K562 (cell line): ENCODE measurements around the gene TM7SF2. TPM values are rescaled to one million over a fixed set of nuclear protein-coding genes. Genes with fewer than 3 reads are reported as not detected.

Source experiments
- ATAC-seq: fragments of 200-7000 bp; cut with Tn5 transposase; 3 replicates; pipeline ENCODE4 v1.9.1; 2020; ENCODE audit warnings: moderate library complexity
- BruUV-seq: library from RNA; stranded (reverse); fragments of 400-500 nt; replicated peaks from 2 replicates; lab custom pipeline; 2021; lab: Mats Ljungman, UMichigan
- CTCF ChIA-PET: fragments of 300-600 bp; formaldehyde crosslinking; extraction: SDS; loops from one replicate; lab custom pipeline; 2021; ENCODE audit warnings: low intra/inter-chr PET ratio; lab: Yijun Ruan, JAX
- POLR2A ChIA-PET: fragments of 300-600, 350-650 bp; sonication (Branson Sonifier 250); formaldehyde crosslinking; extraction: SDS; loops from one replicate; lab custom pipeline; 2021; ENCODE audit warnings: antibody characterized with exemption, inconsistent platforms; lab: Yijun Ruan, JAX
- DNase-seq, 4 experiments: peaks; one replicate each; pipeline versions ENCODE4 v3.0.0 to v3.0.0-alpha.2; 2011 to 2018; ENCODE audit warnings: low spot score in 3 of 4, mixed read lengths in 3 of 4; ENCODE audit errors: extremely low read depth in 1 of 4
- FAIRE-seq: peaks from 2 replicates; lab custom pipeline; 2011; peaks lifted over from hg19 to GRCh38; lab: Jason Lieb, UNC
- H2AFZ ChIP-seq: 2 replicates; pipeline ENCODE4 v1.6.0; 2011; ENCODE audit warnings: low read depth, low read length, control low read depth, inconsistent platforms
- H3K27ac ChIP-seq: fragments of 200-600 bp; 3 replicates; pipeline ENCODE4 v1.8.0; 2011; ENCODE audit warnings: low read depth, mild to moderate bottlenecking, control low read depth, inconsistent platforms, low read length, moderate library complexity, mixed read lengths; ENCODE audit errors: extremely low read depth
- H3K27me3 ChIP-seq, 2 experiments: fragments of 300-600 bp in 1 of 2; 2 replicates in 1 of 2; 3 replicates in 1 of 2; pipeline versions ENCODE4 v1.6.0 to v1.8.0; 2011; ENCODE audit warnings: inconsistent platforms in 2 of 2, low read length in 2 of 2, mild to moderate bottlenecking in 1 of 2, mixed read lengths in 1 of 2, moderate library complexity in 1 of 2; ENCODE audit not compliant: control insufficient read depth in 2 of 2, insufficient read depth in 2 of 2
- H3K36me3 ChIP-seq: fragments of 300-600 bp; 3 replicates; pipeline ENCODE4 v1.8.0; 2011; ENCODE audit warnings: mild to moderate bottlenecking, low read length, inconsistent platforms; ENCODE audit not compliant: control insufficient read depth, insufficient read depth
- H3K4me1 ChIP-seq, 2 experiments: fragments of 200-600 bp in 1 of 2; replicated peaks in 1 of 2; 2 replicates in 1 of 2; 3 replicates in 1 of 2; pipeline versions ENCODE4 v1.5.1 to v1.8.0; 2011; ENCODE audit warnings: inconsistent platforms in 2 of 2, low read length in 2 of 2, mild to moderate bottlenecking in 1 of 2, mixed read lengths in 1 of 2, moderate library complexity in 1 of 2; ENCODE audit not compliant: control insufficient read depth in 2 of 2, insufficient read depth in 2 of 2
- H3K4me2 ChIP-seq: 2 replicates; pipeline ENCODE4 v1.6.1; 2011; ENCODE audit warnings: low read length, control low read depth, inconsistent platforms, mixed read lengths; ENCODE audit not compliant: insufficient read depth
- H3K4me3 ChIP-seq: fragments of 200-600 bp; sonication (generic), shearing (Covaris generic); 2 replicates; pipeline ENCODE4 v1.5.1; 2016; ENCODE audit warnings: control low read depth, inconsistent platforms
- H3K79me2 ChIP-seq: fragments of 200-600 bp; 3 replicates; pipeline ENCODE4 v1.8.0; 2011; ENCODE audit warnings: low read length, inconsistent platforms; ENCODE audit not compliant: control insufficient read depth, insufficient read depth
- H3K9ac ChIP-seq, 2 experiments: 2 replicates each; pipeline versions ENCODE4 v1.6.0 to v1.6.1; 2011; ENCODE audit warnings: low read depth in 2 of 2, low read length in 2 of 2, control low read depth in 1 of 2, inconsistent platforms in 1 of 2, mild to moderate bottlenecking in 1 of 2, mixed read lengths in 1 of 2; ENCODE audit not compliant: insufficient read depth in 1 of 2
- H3K9me1 ChIP-seq: one replicate; pipeline ENCODE4 v1.6.0; 2011; ENCODE audit warnings: inconsistent platforms, mild to moderate bottlenecking, low read length, moderate library complexity; ENCODE audit not compliant: control insufficient read depth, insufficient read depth
- H3K9me3 ChIP-seq: replicated peaks from 2 replicates; pipeline ENCODE4 v1.5.1; 2011; ENCODE audit warnings: low read depth, low read length, inconsistent platforms; ENCODE audit not compliant: control insufficient read depth, insufficient read depth
- H4K20me1 ChIP-seq: replicated peaks from 2 replicates; pipeline ENCODE4 v1.6.1; 2011; ENCODE audit warnings: low read length, inconsistent platforms, mixed read lengths; ENCODE audit not compliant: control insufficient read depth, insufficient read depth
- ZNF395 ChIP-seq: fragments of 200-800 bp; sonication (Bioruptor generic); IDR thresholded peaks from 2 replicates; pipeline ENCODE4 v1.6.1; 2017; ENCODE audit warnings: missing genetic modification characterization, missing compliant biosample characterization
- WGBS: fragments of 100-300 bp; shearing (Covaris generic); methylation state at CpG from one replicate; pipeline ENCODE4 v1.1.6; 2016; ENCODE audit warnings: low coverage, mixed read lengths; ENCODE audit not compliant: insufficient coverage; ENCODE audit errors: missing lambda C conversion rate; 5-methylcytosine and 5-hydroxymethylcytosine counted together
- in situ Hi-C: fragments of 300-500 bp; cut with MboI; formaldehyde crosslinking; loops from 4 replicates; pipeline ENCODE4 v1.15.0; 2018; ENCODE audit warnings: inconsistent platforms, mixed read lengths
- intact Hi-C: fragments of 100-400 bp; cut with micrococcal nuclease; formaldehyde crosslinking; loops from 2 replicates; pipeline ENCODE4 v1.14.2; 2022
- polyA plus RNA-seq, 8 experiments: library from polyadenylated mRNA; depleted of rRNA in 4 of 8; stranded (reverse) in 5 of 8; unstranded in 3 of 8; fragments of >200 nt; fragmentation: Nextera tagmentation in 2 of 8; fragmentation: Illumina TruSeq in 1 of 8; extraction: Ambion mirVana in 2 of 8; extraction: Trizol in 1 of 8; gene quantifications; 2 replicates each; pipeline versions ENCODE4 v1.2.1 to v1.2.3, GENCODE V29; 2011 to 2014; ENCODE audit warnings: inconsistent platforms in 1 of 8, missing spikeins in 1 of 8
- total RNA-seq, 7 experiments: library from RNA; depleted of rRNA in 6 of 7; stranded (reverse); fragments of >200 nt in 6 of 7; fragmentation: Illumina TruSeq in 2 of 7; extraction: Trizol in 2 of 7; gene quantifications; 2 replicates each; pipeline versions ENCODE4 v1.2.1 to v1.2.3, GENCODE V29; 2011 to 2021; ENCODE audit warnings: low replicate concordance in 1 of 7
- TF ChIP-seq, protein P1 (sequence below), 2 experiments: IDR thresholded peaks in 1 of 2; conservative IDR thresholded peaks in 1 of 2; 2 replicates each; pipeline ENCODE4 v1.6.1; 2016; ENCODE audit warnings: low read depth in 2 of 2, mild to moderate bottlenecking in 1 of 2, missing compliant biosample characterization in 1 of 2, missing genetic modification characterization in 1 of 2, moderate library complexity in 1 of 2

TM7SF2 gene
- total and polyA plus RNA-seq, 9 of the 15 experiments (the other 6 are each of a cell fraction or from before 2014, with no cell fraction given), result 1.2 to 22.0 (median 14.3) TPM

DNA sequence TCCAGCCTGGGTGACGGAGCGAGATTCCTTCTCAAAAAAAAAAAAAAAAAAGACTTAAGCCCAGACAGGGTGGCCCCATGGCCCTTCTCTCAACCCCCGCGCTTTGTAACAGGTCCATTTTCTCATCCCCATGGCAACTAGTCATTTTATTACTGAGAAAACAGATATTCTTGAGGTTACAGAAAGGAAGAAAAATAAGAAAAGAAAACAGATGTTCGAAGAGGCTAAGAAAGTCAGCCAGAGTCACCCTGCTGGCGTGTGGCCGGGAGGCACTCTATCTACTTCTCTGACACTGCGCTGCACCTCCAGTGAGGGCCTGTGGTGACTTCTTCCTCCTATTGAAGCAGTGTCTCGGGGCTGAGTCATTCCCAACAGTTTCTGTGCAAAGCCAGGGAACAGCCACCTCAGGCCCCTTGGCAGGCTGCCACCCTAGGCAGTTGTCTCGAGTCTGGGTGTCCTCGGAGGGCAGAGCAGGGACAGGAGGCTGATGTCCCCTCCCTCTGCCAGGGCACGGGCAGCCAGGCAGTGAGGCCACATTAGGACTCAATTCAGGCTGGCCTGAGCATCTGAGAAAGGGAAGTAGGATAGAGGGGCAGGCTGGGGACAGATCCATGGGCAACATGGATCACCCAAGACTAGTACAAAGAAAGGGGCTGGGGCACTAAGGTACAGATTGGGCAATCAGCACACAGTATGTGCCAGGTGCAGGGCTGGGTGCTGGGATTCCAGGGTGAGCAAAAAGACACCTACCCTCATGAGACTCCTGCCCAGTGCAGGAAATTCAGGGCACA lies 39.0 kb downstream of the TM7SF2 start (continued):
- TF ChIP-seq, protein P1, sequence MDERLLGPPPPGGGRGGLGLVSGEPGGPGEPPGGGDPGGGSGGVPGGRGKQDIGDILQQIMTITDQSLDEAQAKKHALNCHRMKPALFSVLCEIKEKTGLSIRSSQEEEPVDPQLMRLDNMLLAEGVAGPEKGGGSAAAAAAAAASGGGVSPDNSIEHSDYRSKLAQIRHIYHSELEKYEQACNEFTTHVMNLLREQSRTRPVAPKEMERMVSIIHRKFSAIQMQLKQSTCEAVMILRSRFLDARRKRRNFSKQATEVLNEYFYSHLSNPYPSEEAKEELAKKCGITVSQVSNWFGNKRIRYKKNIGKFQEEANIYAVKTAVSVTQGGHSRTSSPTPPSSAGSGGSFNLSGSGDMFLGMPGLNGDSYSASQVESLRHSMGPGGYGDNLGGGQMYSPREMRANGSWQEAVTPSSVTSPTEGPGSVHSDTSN (CRISPR knock-in tag; IDR thresholded peaks at IDR 0.05; ENCODE audit: low read depth), result no peak
- TF ChIP-seq, protein P1 (tag; conservative IDR thresholded peaks at IDR 0.05; ENCODE audit: low read depth), result peak; percentile 67
- TF ChIP-seq ZNF395, result peak; percentile 21; the same call in 1 of the 2 replicates

GRCh38 chr11:65151331-65151899 lies 39.7 kb downstream of the TM7SF2 start:
- H3K79me2 ChIP-seq, result no peaks in the 10 kb centered on the region
- no peak for FAIRE-seq
- peak overlapping the region; percentile 82 for H3K27ac ChIP-seq
- H3K36me3 ChIP-seq, result no peaks in the 10 kb centered on the region
- H2AFZ ChIP-seq, result peak overlapping the region; percentile 96
- ChIA-PET CTCF (no interaction called here), POLR2A (interaction anchor here (0.8 to 3.3 kb wide), 4 partner anchors 17 to 22 kb away, joined by 3 to 25 read pairs (median 4); partner anchors contain the start of genes SPDYC and SYVN1)
- no peak for ATAC-seq
- no peaks in the 10 kb centered on the region for H3K9me1 ChIP-seq
- H3K9me3 ChIP-seq, result no peaks in the 10 kb centered on the region; the same call in 1 of the 2 replicates
- no peaks in the 10 kb centered on the region for H4K20me1 ChIP-seq
- H3K9ac ChIP-seq, result peak overlapping the region; percentile 48 to 89; a peak in 3 of 4 replicates
- no peaks in the 10 kb centered on the region for H3K27me3 ChIP-seq
- no peak for DNase-seq
- no TSS peak for BruUV-seq
- in situ Hi-C loops (no loop called here), intact Hi-C loops (no loop called here)
- H3K4me3 ChIP-seq, result no peak overlapping the region
- peaks cover 20 to 26% of the 10 kb centered on the region in 2 experiments for H3K4me1 ChIP-seq
- H3K4me2 ChIP-seq, result peak overlapping the region; percentile 68; the same call in 1 of the 2 replicates
- 48% methylated on average over 2 of the region's 3 CpGs for WGBS
